ENCODE measurements around the gene GRPEL1.

The GRPEL1 gene

DNA sequence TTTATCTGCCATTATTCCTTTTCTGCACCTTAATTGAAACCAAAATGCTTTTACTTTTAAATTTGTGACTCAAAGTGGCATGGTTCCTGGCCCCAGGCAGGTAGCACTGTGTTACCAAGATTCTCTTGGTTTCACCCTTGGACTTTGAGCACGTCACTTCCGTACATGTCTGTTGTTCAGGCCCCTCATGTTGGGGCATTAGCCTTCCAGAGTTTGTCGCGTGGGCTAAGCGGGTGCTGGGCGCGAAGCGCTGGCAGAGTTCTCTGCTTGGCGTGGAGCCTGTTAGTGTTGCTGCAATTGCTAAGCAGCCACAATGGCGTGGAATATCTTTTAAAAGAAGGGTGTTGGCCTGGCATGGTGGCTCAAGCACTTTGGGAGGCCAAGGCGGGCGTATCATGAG lies 38.7 kb downstream of the GRPEL1 start:
- no CpG with 5 or more reads among the region's 12 CpGs for WGBS (ENCODE audit: extremely low coverage, insufficient coverage, low lambda C conversion rate)
- H3K18ac ChIP-seq (ENCODE audit: low read length), result no peak overlapping the region
- DNase-seq, result no peak

DNA sequence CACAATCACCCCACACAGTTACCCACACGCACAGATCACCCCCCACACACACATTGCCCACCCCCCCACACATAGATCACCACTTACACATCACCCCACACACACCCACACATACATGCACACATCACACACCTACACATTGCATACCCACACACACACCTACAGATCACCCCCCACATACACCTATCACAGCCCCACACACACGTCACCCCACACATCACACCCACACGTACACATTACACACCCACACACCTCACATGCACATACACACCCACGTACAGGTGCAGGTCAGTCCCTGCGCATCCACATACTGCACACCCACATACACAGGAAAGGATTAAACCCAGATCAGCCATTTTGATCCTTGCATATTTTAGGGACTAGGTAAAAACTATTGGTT lies 40.0 kb downstream of the GRPEL1 start:
- no peak for DNase-seq
- H3K4ac ChIP-seq (ENCODE audit: low read depth, low read length), result no peak overlapping the region
- no peaks in the 10 kb centered on the region for H3K79me2 ChIP-seq (ENCODE audit: control insufficient read depth, insufficient read depth, low read length)
- no peak overlapping the region for H4K8ac ChIP-seq (ENCODE audit: low read depth, low read length)
- WGBS (ENCODE audit: extremely low coverage, insufficient coverage, low lambda C conversion rate), result 100% methylated on average over 3 of the region's 5 CpGs
- peaks cover 1% of the 10 kb centered on the region for H3K36me3 ChIP-seq (ENCODE audit: control insufficient read depth, insufficient read depth, low read length)
- no peak overlapping the region for H3K27ac ChIP-seq (ENCODE audit: low read depth, low read length)
- H3K79me1 ChIP-seq (ENCODE audit: low read length), result no peaks in the 10 kb centered on the region
- H3K27me3 ChIP-seq (ENCODE audit: insufficient read depth, low read length, poor library complexity), result no peaks in the 10 kb centered on the region
- no peak overlapping the region for H2AK5ac ChIP-seq (ENCODE audit: low read length)
- H3K4me3 ChIP-seq (ENCODE audit: low read length), result no peak overlapping the region
- H2BK15ac ChIP-seq (replicated peaks; ENCODE audit: low read depth), result no peak overlapping the region
- no peak overlapping the region for H4K5ac ChIP-seq (ENCODE audit: low read length)
- no peaks in the 10 kb centered on the region for H3K4me1 ChIP-seq (ENCODE audit: control insufficient read depth, low read depth, low read length)
- H3K9ac ChIP-seq (ENCODE audit: low read length), result no peak overlapping the region
- H3K56ac ChIP-seq (ENCODE audit: low read length), result no peak overlapping the region
- no peak overlapping the region for H3K23ac ChIP-seq (ENCODE audit: low read length)
- no peak overlapping the region for H2BK120ac ChIP-seq (ENCODE audit: low read depth, low read length)
- H3K18ac ChIP-seq (ENCODE audit: low read length), result no peak overlapping the region
- no peak overlapping the region for H2BK5ac ChIP-seq (ENCODE audit: low read length)
- H3K4me2 ChIP-seq (ENCODE audit: low read length), result no peak overlapping the region

More for the DNA sequence above, 38.7 kb downstream of the GRPEL1 start:
- Histone ChIP-seq H3K9ac (ENCODE audit: low read length) (no peak overlapping the region), H4K5ac (ENCODE audit: low read length) (no peak overlapping the region), H3K4me3 (ENCODE audit: low read length) (no peak overlapping the region), H3K23ac (ENCODE audit: low read length) (no peak overlapping the region), H3K36me3 (ENCODE audit: control insufficient read depth, insufficient read depth, low read length) (peaks cover 1% of the 10 kb centered on the region), H3K4ac (ENCODE audit: low read depth, low read length) (no peak overlapping the region), H3K4me1 (ENCODE audit: control insufficient read depth, low read depth, low read length) (no peaks in the 10 kb centered on the region), H2BK15ac (replicated peaks; ENCODE audit: low read depth) (no peak overlapping the region), H2BK5ac (ENCODE audit: low read length) (no peak overlapping the region), H3K79me1 (ENCODE audit: low read length) (no peaks in the 10 kb centered on the region), H2AK5ac (ENCODE audit: low read length) (no peak overlapping the region), H3K79me2 (ENCODE audit: control insufficient read depth, insufficient read depth, low read length) (no peaks in the 10 kb centered on the region), H2BK120ac (ENCODE audit: low read depth, low read length) (no peak overlapping the region), H3K27ac (ENCODE audit: low read depth, low read length) (no peak overlapping the region), H3K56ac (ENCODE audit: low read length) (no peak overlapping the region), H4K8ac (ENCODE audit: low read depth, low read length) (no peak overlapping the region), H3K4me2 (ENCODE audit: low read length) (no peak overlapping the region), H3K27me3 (ENCODE audit: insufficient read depth, low read length, poor library complexity) (no peaks in the 10 kb centered on the region)

DNA sequence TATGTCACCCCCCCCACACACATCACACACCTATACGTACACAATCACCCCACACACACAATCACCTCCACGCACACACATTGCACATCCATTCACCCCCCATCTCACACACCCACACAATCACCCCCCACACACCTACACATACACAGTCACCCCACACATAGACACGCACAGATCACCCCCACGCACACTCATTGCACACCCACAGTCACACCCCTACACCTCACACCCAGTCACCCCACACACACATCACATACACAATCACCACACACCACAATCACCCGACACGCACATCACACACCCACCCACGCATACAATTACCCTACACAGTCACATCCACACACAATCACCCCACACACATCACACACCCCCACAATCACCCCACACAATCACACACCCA lies 40.6 kb downstream of the GRPEL1 start:
- H3K4me1 ChIP-seq (ENCODE audit: control insufficient read depth, low read depth, low read length), result no peaks in the 10 kb centered on the region
- no peak overlapping the region for H2BK120ac ChIP-seq (ENCODE audit: low read depth, low read length)
- H3K4me3 ChIP-seq (ENCODE audit: low read length), result no peak overlapping the region
- WGBS (ENCODE audit: extremely low coverage, insufficient coverage, low lambda C conversion rate), result 100% methylated on average over 5 of the region's 7 CpGs
- no peak overlapping the region for H3K23ac ChIP-seq (ENCODE audit: low read length)
- no peak overlapping the region for H3K56ac ChIP-seq (ENCODE audit: low read length)
- H2BK15ac ChIP-seq (replicated peaks; ENCODE audit: low read depth), result no peak overlapping the region
- H3K9ac ChIP-seq (ENCODE audit: low read length), result no peak overlapping the region
- H3K27ac ChIP-seq (ENCODE audit: low read depth, low read length), result no peak overlapping the region
- H2AK5ac ChIP-seq (ENCODE audit: low read length), result no peak overlapping the region
- no peak overlapping the region for H2BK5ac ChIP-seq (ENCODE audit: low read length)
- no peak overlapping the region for H3K18ac ChIP-seq (ENCODE audit: low read length)
- H3K79me1 ChIP-seq (ENCODE audit: low read length), result no peaks in the 10 kb centered on the region
- no peak for DNase-seq
- H3K4ac ChIP-seq (ENCODE audit: low read depth, low read length), result no peak overlapping the region
- peaks cover 1% of the 10 kb centered on the region for H3K36me3 ChIP-seq (ENCODE audit: control insufficient read depth, insufficient read depth, low read length)
- H3K27me3 ChIP-seq (ENCODE audit: insufficient read depth, low read length, poor library complexity), result no peaks in the 10 kb centered on the region
- H3K79me2 ChIP-seq (ENCODE audit: control insufficient read depth, insufficient read depth, low read length), result no peaks in the 10 kb centered on the region
- H4K8ac ChIP-seq (ENCODE audit: low read depth, low read length), result no peak overlapping the region
- no peak overlapping the region for H4K5ac ChIP-seq (ENCODE audit: low read length)
- H3K4me2 ChIP-seq (ENCODE audit: low read length), result no peak overlapping the region

DNA sequence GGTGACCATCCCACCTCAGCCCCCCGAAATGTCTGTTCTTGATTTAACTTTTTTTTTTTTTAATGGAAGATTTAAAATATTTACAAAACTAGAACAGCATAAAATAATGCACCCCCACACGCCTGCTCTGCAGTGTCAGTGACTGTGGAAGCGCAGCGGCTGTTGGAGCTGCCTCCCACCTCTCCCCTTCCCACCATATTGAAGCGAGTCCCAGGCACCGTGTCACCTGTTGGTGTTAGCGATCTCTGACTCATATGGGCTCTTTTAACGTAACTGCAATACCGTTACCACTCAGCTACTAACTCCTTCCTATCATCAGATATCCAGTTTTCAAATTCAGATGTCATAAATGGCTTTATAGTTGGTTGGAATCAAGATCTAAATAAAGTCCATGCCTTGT lies 41.8 kb downstream of the GRPEL1 start:
- H2AK5ac ChIP-seq (ENCODE audit: low read length), result no peak overlapping the region
- no peak overlapping the region for H3K27ac ChIP-seq (ENCODE audit: low read depth, low read length)
- no peak for DNase-seq
- no peak overlapping the region for H2BK15ac ChIP-seq (replicated peaks; ENCODE audit: low read depth)
- no peak overlapping the region for H3K18ac ChIP-seq (ENCODE audit: low read length)
- WGBS (ENCODE audit: extremely low coverage, insufficient coverage, low lambda C conversion rate), result no CpG with 5 or more reads among the region's 9 CpGs
- no peak overlapping the region for H3K56ac ChIP-seq (ENCODE audit: low read length)
- H2BK120ac ChIP-seq (ENCODE audit: low read depth, low read length), result no peak overlapping the region
- no peak overlapping the region for H2BK5ac ChIP-seq (ENCODE audit: low read length)
- H3K79me1 ChIP-seq (ENCODE audit: low read length), result no peaks in the 10 kb centered on the region
- H3K4me1 ChIP-seq (ENCODE audit: control insufficient read depth, low read depth, low read length), result no peaks in the 10 kb centered on the region
- H3K79me2 ChIP-seq (ENCODE audit: control insufficient read depth, insufficient read depth, low read length), result no peaks in the 10 kb centered on the region
- no peak overlapping the region for H4K5ac ChIP-seq (ENCODE audit: low read length)
- peaks cover 1% of the 10 kb centered on the region for H3K36me3 ChIP-seq (ENCODE audit: control insufficient read depth, insufficient read depth, low read length)
- no peak overlapping the region for H3K9ac ChIP-seq (ENCODE audit: low read length)
- no peak overlapping the region for H3K4ac ChIP-seq (ENCODE audit: low read depth, low read length)
- H4K8ac ChIP-seq (ENCODE audit: low read depth, low read length), result no peak overlapping the region
- no peak overlapping the region for H3K23ac ChIP-seq (ENCODE audit: low read length)
- H3K4me3 ChIP-seq (ENCODE audit: low read length), result no peak overlapping the region
- no peak overlapping the region for H3K4me2 ChIP-seq (ENCODE audit: low read length)
- H3K27me3 ChIP-seq (ENCODE audit: insufficient read depth, low read length, poor library complexity), result no peaks in the 10 kb centered on the region

DNA sequence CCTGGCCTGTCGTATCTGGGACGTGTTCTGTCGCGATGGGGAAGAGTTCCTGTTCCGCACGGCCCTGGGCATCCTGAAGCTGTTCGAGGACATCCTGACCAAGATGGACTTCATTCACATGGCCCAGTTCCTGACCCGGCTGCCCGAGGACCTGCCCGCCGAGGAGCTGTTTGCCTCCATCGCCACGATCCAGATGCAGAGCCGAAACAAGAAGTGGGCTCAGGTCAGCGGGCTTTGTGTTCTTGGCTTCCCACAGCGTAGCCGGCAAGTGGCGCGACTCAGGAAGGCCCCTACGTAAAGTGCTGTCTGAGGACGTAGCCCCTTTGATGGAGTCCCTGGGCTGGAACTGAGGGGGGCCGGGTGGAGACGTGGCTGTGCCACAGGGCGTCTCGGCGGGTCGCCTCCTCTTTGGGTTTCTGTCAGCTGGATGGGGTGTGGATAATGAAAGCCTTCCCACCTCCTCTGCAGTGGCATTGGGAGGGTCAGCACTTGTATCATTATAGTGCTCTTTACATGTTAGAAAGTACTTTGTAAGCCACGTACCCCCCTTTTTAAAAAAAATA lies 42.7 kb downstream of the GRPEL1 start:
- no peak overlapping the region for H3K4me3 ChIP-seq (ENCODE audit: low read length)
- H3K4me1 ChIP-seq (ENCODE audit: control insufficient read depth, low read depth, low read length), result no peaks in the 10 kb centered on the region
- no peak for DNase-seq
- H3K79me1 ChIP-seq (ENCODE audit: low read length), result no peaks in the 10 kb centered on the region
- WGBS (ENCODE audit: extremely low coverage, insufficient coverage, low lambda C conversion rate), result no CpG with 5 or more reads among the region's 28 CpGs
- no peak overlapping the region for H2BK5ac ChIP-seq (ENCODE audit: low read length)
- no peak overlapping the region for H3K27ac ChIP-seq (ENCODE audit: low read depth, low read length)
- H4K5ac ChIP-seq (ENCODE audit: low read length), result no peak overlapping the region
- H3K23ac ChIP-seq (ENCODE audit: low read length), result no peak overlapping the region
- no peaks in the 10 kb centered on the region for H3K79me2 ChIP-seq (ENCODE audit: control insufficient read depth, insufficient read depth, low read length)
- no peak overlapping the region for H3K4ac ChIP-seq (ENCODE audit: low read depth, low read length)
- no peak overlapping the region for H2AK5ac ChIP-seq (ENCODE audit: low read length)
- H3K4me2 ChIP-seq (ENCODE audit: low read length), result no peak overlapping the region
- H2BK120ac ChIP-seq (ENCODE audit: low read depth, low read length), result no peak overlapping the region
- H4K8ac ChIP-seq (ENCODE audit: low read depth, low read length), result no peak overlapping the region
- H3K9ac ChIP-seq (ENCODE audit: low read length), result no peak overlapping the region
- no peaks in the 10 kb centered on the region for H3K27me3 ChIP-seq (ENCODE audit: insufficient read depth, low read length, poor library complexity)
- no peak overlapping the region for H3K18ac ChIP-seq (ENCODE audit: low read length)
- no peak overlapping the region for H2BK15ac ChIP-seq (replicated peaks; ENCODE audit: low read depth)
- no peak overlapping the region for H3K56ac ChIP-seq (ENCODE audit: low read length)
- peaks cover 1% of the 10 kb centered on the region for H3K36me3 ChIP-seq (ENCODE audit: control insufficient read depth, insufficient read depth, low read length)

DNA sequence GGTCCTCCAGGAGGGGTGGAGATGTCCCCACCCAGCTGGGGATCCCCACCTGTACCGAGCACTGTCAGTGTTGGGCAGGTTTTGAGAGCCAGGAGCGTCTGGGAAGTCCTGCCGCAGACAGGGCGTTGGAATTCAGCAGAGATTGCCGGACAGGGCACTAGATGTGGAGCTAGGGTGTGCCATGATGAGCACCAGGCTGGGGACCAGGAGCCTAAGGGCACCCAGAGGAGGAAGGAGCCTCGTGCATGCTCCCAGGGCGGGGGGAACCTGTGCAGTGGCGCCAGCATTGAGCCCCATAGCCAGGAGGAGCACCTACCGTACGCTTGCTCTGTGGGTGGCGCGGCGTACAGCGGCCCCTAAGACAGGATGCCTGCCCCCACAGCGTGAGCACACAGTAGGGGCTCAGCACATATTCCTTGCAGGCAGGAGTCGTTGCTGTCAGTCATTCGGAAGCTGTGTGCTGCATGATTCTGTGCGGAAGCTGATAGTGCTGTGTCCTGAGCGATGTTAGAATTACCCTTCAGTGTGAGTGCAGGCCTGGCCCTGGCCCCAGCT lies 43.5 kb downstream of the GRPEL1 start:
- Histone ChIP-seq H3K27ac (ENCODE audit: low read depth, low read length) (no peak overlapping the region), H2BK5ac (ENCODE audit: low read length) (no peak overlapping the region), H3K4ac (ENCODE audit: low read depth, low read length) (no peak overlapping the region), H3K4me3 (ENCODE audit: low read length) (no peak overlapping the region), H2BK15ac (replicated peaks; ENCODE audit: low read depth) (no peak overlapping the region), H3K4me1 (ENCODE audit: control insufficient read depth, low read depth, low read length) (no peaks in the 10 kb centered on the region), H3K56ac (ENCODE audit: low read length) (no peak overlapping the region), H3K79me2 (ENCODE audit: control insufficient read depth, insufficient read depth, low read length) (no peaks in the 10 kb centered on the region), H4K8ac (ENCODE audit: low read depth, low read length) (no peak overlapping the region), H3K9ac (ENCODE audit: low read length) (no peak overlapping the region), H3K79me1 (ENCODE audit: low read length) (no peaks in the 10 kb centered on the region), H2AK5ac (ENCODE audit: low read length) (no peak overlapping the region), H3K36me3 (ENCODE audit: control insufficient read depth, insufficient read depth, low read length) (peaks cover 1% of the 10 kb centered on the region), H3K27me3 (ENCODE audit: insufficient read depth, low read length, poor library complexity) (no peaks in the 10 kb centered on the region), H3K23ac (ENCODE audit: low read length) (no peak overlapping the region), H3K4me2 (ENCODE audit: low read length) (no peak overlapping the region), H2BK120ac (ENCODE audit: low read depth, low read length) (no peak overlapping the region), H4K5ac (ENCODE audit: low read length) (no peak overlapping the region), H3K18ac (ENCODE audit: low read length) (no peak overlapping the region)
- DNase-seq, result no peak
- no CpG with 5 or more reads among the region's 19 CpGs for WGBS (ENCODE audit: extremely low coverage, insufficient coverage, low lambda C conversion rate)
